HEK293 (cell line): Measurements from ENCODE around the gene EOMES.

Source experiments
- CTCF ChIA-PET: fragments of 350-600 bp; formaldehyde crosslinking; extraction: SDS; loops from one replicate; lab custom pipeline; 2021; ENCODE audit warnings: antibody characterized with exemption; lab: Yijun Ruan, JAX
- POLR2A ChIA-PET: fragments of 300-600 bp; formaldehyde crosslinking; extraction: SDS; loops from one replicate; lab custom pipeline; 2020; ENCODE audit warnings: antibody characterized with exemption, inconsistent platforms; lab: Yijun Ruan, JAX
- H3K27ac ChIP-seq: fragments of 200-500 bp; sonication (Bioruptor generic); 2 replicates; pipeline ENCODE4 v1.5.1; 2014; ENCODE audit warnings: low read depth, low read length, control low read depth, inconsistent platforms; ENCODE audit errors: extremely low read depth
- H3K36me3 ChIP-seq, 2 experiments: fragments of 200-500 bp in 1 of 2; sonication (Bioruptor generic) in 1 of 2; 1 replicate in 1 of 2; 2 replicates in 1 of 2; pipeline ENCODE4 v1.5.1; 2014 to 2017; ENCODE audit warnings: inconsistent platforms in 2 of 2, low read length in 2 of 2; ENCODE audit not compliant: control insufficient read depth in 2 of 2, insufficient read depth in 1 of 2
- H3K4me1 ChIP-seq: fragments of 200-500 bp; sonication (Bioruptor generic); 2 replicates; pipeline ENCODE4 v1.5.1; 2014; ENCODE audit warnings: mild to moderate bottlenecking, low read length, inconsistent platforms; ENCODE audit not compliant: control insufficient read depth, insufficient read depth
- H3K4me3 ChIP-seq: 2 replicates; pipeline ENCODE4 v1.5.1; 2011; ENCODE audit warnings: low read depth, mild to moderate bottlenecking, control low read depth, low read length, moderate library complexity
- H3K9me3 ChIP-seq: fragments of 200-500 bp; sonication (Bioruptor generic); 2 replicates; pipeline ENCODE4 v1.5.1; 2014; ENCODE audit warnings: low read depth, low read length, inconsistent platforms; ENCODE audit not compliant: control insufficient read depth, insufficient read depth
- GLIS1 ChIP-seq: fragments of 450-650 bp; formaldehyde crosslinking; IDR thresholded peaks from 2 replicates; pipeline ENCODE4 v1.5.1; 2016; ENCODE audit warnings: missing biosample characterization, missing genetic modification characterization
- KLF1 ChIP-seq: fragments of 450-650 bp; formaldehyde crosslinking; IDR thresholded peaks from 2 replicates; pipeline ENCODE4 v1.5.1; 2016; ENCODE audit warnings: missing biosample characterization, missing genetic modification characterization
- SP7 ChIP-seq: fragments of 450-650 bp; formaldehyde crosslinking; IDR thresholded peaks from 2 replicates; pipeline ENCODE4 v1.5.1; 2016; ENCODE audit warnings: missing biosample characterization, missing genetic modification characterization
- YY2 ChIP-seq: fragments of 450-650 bp; formaldehyde crosslinking; IDR thresholded peaks from 2 replicates; pipeline ENCODE4 v1.5.1; 2016; ENCODE audit warnings: missing biosample characterization, missing genetic modification characterization
- ZBTB21 ChIP-seq: fragments of 450-650 bp; formaldehyde crosslinking; IDR thresholded peaks from 2 replicates; pipeline ENCODE4 v1.5.1; 2017; ENCODE audit warnings: missing biosample characterization, missing genetic modification characterization
- ZNF140 ChIP-seq: fragments of 450-650 bp; formaldehyde crosslinking; IDR thresholded peaks from 2 replicates; pipeline ENCODE4 v1.5.1; 2016; ENCODE audit warnings: missing biosample characterization, missing genetic modification characterization
- ZNF23 ChIP-seq: fragments of 450-650 bp; formaldehyde crosslinking; IDR thresholded peaks from 2 replicates; pipeline ENCODE4 v1.5.1; 2016; ENCODE audit warnings: missing biosample characterization, missing genetic modification characterization, borderline replicate concordance
- ZNF274 ChIP-seq, 2 experiments: fragments of 200-500 bp in 1 of 2; fragments of 450-650 bp in 1 of 2; sonication (Bioruptor generic) in 1 of 2; formaldehyde crosslinking in 1 of 2; IDR thresholded peaks; 2 replicates each; pipeline versions ENCODE4 v1.5.1 to v1.6.1; 2014 to 2016; ENCODE audit warnings: borderline replicate concordance in 1 of 2, inconsistent platforms in 1 of 2, low read length in 1 of 2, missing biosample characterization in 1 of 2, missing genetic modification characterization in 1 of 2
- ZNF335 ChIP-seq: fragments of 450-650 bp; formaldehyde crosslinking; conservative IDR thresholded peaks from 2 replicates; pipeline ENCODE4 v1.5.1; 2016; ENCODE audit warnings: missing biosample characterization, missing genetic modification characterization
- ZNF341 ChIP-seq: fragments of 450-650 bp; formaldehyde crosslinking; IDR thresholded peaks from 2 replicates; pipeline ENCODE4; 2016; ENCODE audit warnings: low read depth, missing biosample characterization, missing genetic modification characterization
- ZNF354C ChIP-seq: fragments of 450-650 bp; formaldehyde crosslinking; IDR thresholded peaks from 2 replicates; pipeline ENCODE4 v1.5.1; 2016; ENCODE audit warnings: missing biosample characterization, missing genetic modification characterization, low read depth, borderline replicate concordance
- ZNF37A ChIP-seq: fragments of 450-650 bp; IDR thresholded peaks from 2 replicates; pipeline ENCODE4 v1.5.1; 2018; ENCODE audit warnings: missing biosample characterization, missing genetic modification characterization
- ZNF416 ChIP-seq: fragments of 450-650 bp; formaldehyde crosslinking; IDR thresholded peaks from 2 replicates; pipeline ENCODE4 v1.5.1; 2016; ENCODE audit warnings: missing biosample characterization, missing genetic modification characterization
- ZNF426 ChIP-seq: fragments of 450-650 bp; formaldehyde crosslinking; IDR thresholded peaks from 2 replicates; pipeline ENCODE4 v1.5.1; 2017; ENCODE audit warnings: missing biosample characterization, missing genetic modification characterization, mild to moderate bottlenecking, inconsistent platforms, moderate library complexity
- ZNF433 ChIP-seq: fragments of 450-650 bp; formaldehyde crosslinking; IDR thresholded peaks from 2 replicates; pipeline ENCODE4 v1.5.1; 2016; ENCODE audit warnings: missing biosample characterization, missing genetic modification characterization, low read depth
- ZNF473 ChIP-seq: fragments of 450-650 bp; formaldehyde crosslinking; IDR thresholded peaks from 2 replicates; pipeline ENCODE4 v1.5.1; 2017; ENCODE audit warnings: missing biosample characterization, missing genetic modification characterization
- ZNF48 ChIP-seq: fragments of 450-650 bp; formaldehyde crosslinking; IDR thresholded peaks from 2 replicates; pipeline ENCODE4 v1.5.1; 2016; ENCODE audit warnings: missing biosample characterization, missing genetic modification characterization
- ZNF514 ChIP-seq: fragments of 450-650 bp; formaldehyde crosslinking; IDR thresholded peaks from 2 replicates; pipeline ENCODE4 v1.5.1; 2016; ENCODE audit warnings: missing biosample characterization, missing genetic modification characterization
- ZNF521 ChIP-seq: fragments of 450-650 bp; formaldehyde crosslinking; IDR thresholded peaks from 2 replicates; pipeline ENCODE4 v1.5.1; 2017; ENCODE audit warnings: missing biosample characterization, mild to moderate bottlenecking, missing genetic modification characterization
- ZNF658 ChIP-seq: fragments of 450-650 bp; formaldehyde crosslinking; IDR thresholded peaks from 2 replicates; pipeline ENCODE4; 2016; ENCODE audit warnings: missing biosample characterization, missing genetic modification characterization
- ZNF777 ChIP-seq: fragments of 450-650 bp; formaldehyde crosslinking; IDR thresholded peaks from 2 replicates; pipeline ENCODE4 v1.5.1; 2017; ENCODE audit warnings: missing biosample characterization, missing genetic modification characterization, borderline replicate concordance
- TF ChIP-seq, protein P1 (sequence below): fragments of 450-650 bp; formaldehyde crosslinking; IDR thresholded peaks from 2 replicates; pipeline ENCODE4 v1.5.1; 2016; ENCODE audit warnings: missing biosample characterization, missing genetic modification characterization
- TF ChIP-seq, protein P2 (sequence below): fragments of 450-650 bp; formaldehyde crosslinking; IDR thresholded peaks from 2 replicates; pipeline ENCODE4 v1.5.1; 2016; ENCODE audit warnings: missing biosample characterization, missing genetic modification characterization
- TF ChIP-seq, protein P3 (sequence below): fragments of 450-650 bp; formaldehyde crosslinking; optimal IDR thresholded peaks from 2 replicates; pipeline ENCODE3; 2016; ENCODE audit warnings: missing biosample characterization, mild to moderate bottlenecking, missing genetic modification characterization
- TF ChIP-seq, protein P4 (sequence below): fragments of 450-650 bp; formaldehyde crosslinking; IDR thresholded peaks from 2 replicates; pipeline ENCODE4 v1.5.1; 2016; ENCODE audit warnings: missing biosample characterization, missing genetic modification characterization
- TF ChIP-seq, protein P5 (sequence below): fragments of 450-650 bp; formaldehyde crosslinking; IDR thresholded peaks from 2 replicates; pipeline ENCODE4 v1.5.1; 2016; ENCODE audit warnings: missing biosample characterization, missing genetic modification characterization, low read depth

Gene EOMES

DNA sequence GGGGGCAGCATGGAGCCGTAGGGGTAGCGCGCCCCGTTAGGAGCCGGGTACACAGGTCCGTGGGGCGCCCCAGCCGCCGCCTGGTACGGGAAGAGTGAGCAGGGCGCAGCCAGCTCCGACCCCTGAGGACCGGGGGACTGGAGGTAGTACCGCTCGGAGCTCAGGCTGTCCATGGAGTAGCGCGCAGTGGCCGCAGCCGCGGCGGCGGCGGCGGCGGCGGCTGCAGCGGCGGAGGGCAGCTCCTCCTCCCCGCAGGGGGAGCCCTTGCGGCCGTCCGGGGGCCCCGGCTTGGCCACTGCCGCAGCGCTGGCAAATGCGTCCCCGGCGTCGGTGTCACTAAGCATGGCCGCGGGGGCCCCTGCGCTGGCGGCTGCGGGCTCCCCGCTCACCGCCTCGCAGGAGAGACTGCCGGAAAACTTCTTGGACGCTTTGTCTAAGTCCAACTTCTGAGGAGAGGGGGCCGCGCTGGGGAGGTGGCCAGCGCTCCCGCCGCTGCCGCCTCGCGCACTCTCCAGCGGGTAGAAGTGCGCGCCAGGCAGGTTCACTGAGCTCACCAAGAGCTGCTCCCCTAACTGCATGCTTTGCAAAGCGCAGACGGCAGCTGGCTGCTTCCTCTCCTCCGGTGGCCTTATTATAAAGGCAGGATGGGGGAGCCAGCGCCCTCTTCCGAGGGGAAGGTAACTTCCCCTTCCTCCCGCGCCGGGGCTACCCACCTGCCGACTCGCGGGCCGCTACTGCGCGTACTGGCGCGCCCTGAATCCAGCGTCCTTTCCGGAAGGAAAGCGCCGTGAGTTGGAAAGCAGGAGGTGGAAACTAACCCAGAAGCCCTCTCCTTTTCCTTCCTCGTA, at the start of gene EOMES:
Gene EOMES (minus strand): TSS at position 607 of the 848 bp plus-strand sequence. CDS start 29 bp downstream, at position 578.
- CTCF ChIA-PET = interaction anchor here (0.6 to 2.3 kb wide), 14 partner anchors 10 to 575 kb away, joined by 3 to 26 read pairs (median 3); no protein-coding TSS in a partner anchor
- Histone ChIP-seq H3K36me3 (peaks cover 0 to 5% of the 10 kb centered on the region in 2 experiments; a peak in 1 of 3 replicates), H3K4me3 (peak within 1 kb of the TSS; percentile 64), H3K27ac (peak within 1 kb of the TSS; percentile 46; the same call in 1 of the 2 replicates), H3K4me1 (no peaks in the 10 kb centered on the region), H3K9me3 (no peaks in the 10 kb centered on the region)
- POLR2A ChIA-PET = interaction anchor here (1.0 to 1.4 kb wide), 2 partner anchors 9 to 10 kb away, joined by 3 to 4 read pairs; no protein-coding TSS in a partner anchor
- TF ChIP-seq ZNF514 (tag by site-specific recombination) = no peak
- TF ChIP-seq, protein P1, sequence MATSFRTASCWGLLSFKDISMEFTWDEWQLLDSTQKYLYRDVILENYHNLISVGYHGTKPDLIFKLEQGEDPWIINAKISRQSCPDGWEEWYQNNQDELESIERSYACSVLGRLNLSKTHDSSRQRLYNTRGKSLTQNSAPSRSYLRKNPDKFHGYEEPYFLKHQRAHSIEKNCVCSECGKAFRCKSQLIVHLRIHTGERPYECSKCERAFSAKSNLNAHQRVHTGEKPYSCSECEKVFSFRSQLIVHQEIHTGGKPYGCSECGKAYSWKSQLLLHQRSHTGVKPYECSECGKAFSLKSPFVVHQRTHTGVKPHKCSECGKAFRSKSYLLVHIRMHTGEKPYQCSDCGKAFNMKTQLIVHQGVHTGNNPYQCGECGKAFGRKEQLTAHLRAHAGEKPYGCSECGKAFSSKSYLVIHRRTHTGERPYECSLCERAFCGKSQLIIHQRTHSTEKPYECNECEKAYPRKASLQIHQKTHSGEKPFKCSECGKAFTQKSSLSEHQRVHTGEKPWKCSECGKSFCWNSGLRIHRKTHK (tag by site-specific recombination) = no peak
- TF ChIP-seq ZNF335 = peak; percentile 80
- TF ChIP-seq ZBTB21 (tag by site-specific recombination) = no peak
- no peak for TF ChIP-seq YY2 (tag by site-specific recombination)
- no peak for TF ChIP-seq ZNF433
- TF ChIP-seq, protein P2, sequence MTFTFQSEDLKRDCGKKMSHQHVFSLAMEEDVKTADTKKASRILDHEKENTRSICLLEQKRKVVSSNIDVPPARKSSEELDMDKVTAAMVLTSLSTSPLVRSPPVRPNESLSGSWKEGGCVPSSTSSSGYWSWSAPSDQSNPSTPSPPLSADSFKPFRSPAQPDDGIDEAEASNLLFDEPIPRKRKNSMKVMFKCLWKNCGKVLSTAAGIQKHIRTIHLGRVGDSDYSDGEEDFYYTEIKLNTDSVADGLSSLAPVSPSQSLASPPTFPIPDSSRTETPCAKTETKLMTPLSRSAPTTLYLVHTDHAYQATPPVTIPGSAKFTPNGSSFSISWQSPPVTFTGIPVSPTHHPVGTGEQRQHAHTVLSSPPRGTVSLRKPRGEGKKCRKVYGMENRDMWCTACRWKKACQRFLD (tag by site-specific recombination) = no peak
- TF ChIP-seq ZNF48 (tag by site-specific recombination) = no peak
- TF ChIP-seq ZNF23 (tag by site-specific recombination) = no peak
- TF ChIP-seq, protein P3, sequence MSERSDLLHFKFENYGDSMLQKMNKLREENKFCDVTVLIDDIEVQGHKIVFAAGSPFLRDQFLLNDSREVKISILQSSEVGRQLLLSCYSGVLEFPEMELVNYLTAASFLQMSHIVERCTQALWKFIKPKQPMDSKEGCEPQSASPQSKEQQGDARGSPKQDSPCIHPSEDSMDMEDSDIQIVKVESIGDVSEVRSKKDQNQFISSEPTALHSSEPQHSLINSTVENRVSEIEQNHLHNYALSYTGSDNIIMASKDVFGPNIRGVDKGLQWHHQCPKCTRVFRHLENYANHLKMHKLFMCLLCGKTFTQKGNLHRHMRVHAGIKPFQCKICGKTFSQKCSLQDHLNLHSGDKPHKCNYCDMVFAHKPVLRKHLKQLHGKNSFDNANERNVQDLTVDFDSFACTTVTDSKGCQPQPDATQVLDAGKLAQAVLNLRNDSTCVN (tag by site-specific recombination) = peak; percentile 80
- TF ChIP-seq, protein P4, sequence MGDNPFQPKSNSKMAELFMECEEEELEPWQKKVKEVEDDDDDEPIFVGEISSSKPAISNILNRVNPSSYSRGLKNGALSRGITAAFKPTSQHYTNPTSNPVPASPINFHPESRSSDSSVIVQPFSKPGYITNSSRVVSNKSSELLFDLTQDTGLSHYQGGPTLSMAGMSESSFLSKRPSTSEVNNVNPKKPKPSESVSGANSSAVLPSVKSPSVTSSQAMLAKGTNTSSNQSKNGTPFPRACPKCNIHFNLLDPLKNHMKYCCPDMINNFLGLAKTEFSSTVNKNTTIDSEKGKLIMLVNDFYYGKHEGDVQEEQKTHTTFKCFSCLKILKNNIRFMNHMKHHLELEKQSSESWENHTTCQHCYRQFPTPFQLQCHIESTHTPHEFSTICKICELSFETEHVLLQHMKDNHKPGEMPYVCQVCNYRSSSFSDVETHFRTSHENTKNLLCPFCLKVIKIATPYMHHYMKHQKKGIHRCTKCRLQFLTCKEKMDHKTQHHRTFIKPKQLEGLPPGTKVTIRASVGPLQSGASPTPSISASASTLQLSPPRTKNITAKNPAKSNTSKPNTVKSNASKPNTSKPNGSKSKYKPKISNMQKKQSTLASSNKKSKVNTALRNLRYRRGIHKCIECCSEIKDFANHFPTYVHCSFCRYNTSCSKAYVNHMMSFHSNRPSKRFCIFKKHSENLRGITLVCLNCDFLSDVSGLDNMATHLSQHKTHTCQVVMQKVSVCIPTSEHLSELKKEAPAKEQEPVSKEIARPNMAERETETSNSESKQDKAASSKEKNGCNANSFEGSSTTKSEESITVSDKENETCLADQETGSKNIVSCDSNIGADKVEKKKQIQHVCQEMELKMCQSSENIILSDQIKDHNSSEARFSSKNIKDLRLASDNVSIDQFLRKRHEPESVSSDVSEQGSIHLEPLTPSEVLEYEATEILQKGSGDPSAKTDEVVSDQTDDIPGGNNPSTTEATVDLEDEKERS (tag by site-specific recombination) = no peak
- no peak for TF ChIP-seq ZNF37A (tag by site-specific recombination)
- no peak for TF ChIP-seq KLF1 (tag by site-specific recombination)
- TF ChIP-seq ZNF426 (tag by site-specific recombination) = no peak
- TF ChIP-seq SP7 (tag by site-specific recombination) = peak; percentile 24; the same call in 1 of the 2 replicates
- TF ChIP-seq ZNF777 (tag by site-specific recombination) = no peak
- no peak for TF ChIP-seq ZNF140
- TF ChIP-seq ZNF473 (tag by site-specific recombination) = no peak
- TF ChIP-seq, protein P5, sequence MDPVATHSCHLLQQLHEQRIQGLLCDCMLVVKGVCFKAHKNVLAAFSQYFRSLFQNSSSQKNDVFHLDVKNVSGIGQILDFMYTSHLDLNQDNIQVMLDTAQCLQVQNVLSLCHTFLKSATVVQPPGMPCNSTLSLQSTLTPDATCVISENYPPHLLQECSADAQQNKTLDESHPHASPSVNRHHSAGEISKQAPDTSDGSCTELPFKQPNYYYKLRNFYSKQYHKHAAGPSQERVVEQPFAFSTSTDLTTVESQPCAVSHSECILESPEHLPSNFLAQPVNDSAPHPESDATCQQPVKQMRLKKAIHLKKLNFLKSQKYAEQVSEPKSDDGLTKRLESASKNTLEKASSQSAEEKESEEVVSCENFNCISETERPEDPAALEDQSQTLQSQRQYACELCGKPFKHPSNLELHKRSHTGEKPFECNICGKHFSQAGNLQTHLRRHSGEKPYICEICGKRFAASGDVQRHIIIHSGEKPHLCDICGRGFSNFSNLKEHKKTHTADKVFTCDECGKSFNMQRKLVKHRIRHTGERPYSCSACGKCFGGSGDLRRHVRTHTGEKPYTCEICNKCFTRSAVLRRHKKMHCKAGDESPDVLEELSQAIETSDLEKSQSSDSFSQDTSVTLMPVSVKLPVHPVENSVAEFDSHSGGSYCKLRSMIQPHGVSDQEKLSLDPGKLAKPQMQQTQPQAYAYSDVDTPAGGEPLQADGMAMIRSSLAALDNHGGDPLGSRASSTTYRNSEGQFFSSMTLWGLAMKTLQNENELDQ (tag by site-specific recombination) = no peak
- TF ChIP-seq ZNF416 (tag by site-specific recombination) = no peak
- peak; percentile 54 for TF ChIP-seq ZNF341
- peak; percentile 27; the same call in 1 of the 2 replicates for TF ChIP-seq GLIS1 (tag by site-specific recombination)
- no peak for TF ChIP-seq ZNF274 (IDR thresholded peaks at IDR 0.05; ENCODE audit: low read length)
- TF ChIP-seq ZNF274 (tag by site-specific recombination; IDR thresholded peaks at IDR 0.05; ENCODE audit: borderline replicate concordance) = no peak
- TF ChIP-seq ZNF354C (tag by site-specific recombination) = no peak
- TF ChIP-seq ZNF658 (tag by site-specific recombination) = no peak
- TF ChIP-seq ZNF521 (tag by site-specific recombination) = no peak
